NCI-H345 treated with DMSO at 0.1 percent for 48 hours (cell line): ENCODE results near the gene OPTC.

ENCODE experiments used
- DNase-seq: peaks from one replicate; lab custom pipeline; 2025; ENCODE audit not compliant: unreplicated experiment; lab: John Stamatoyannopoulos, UW

OPTC gene

GRCh38 chr1:203534012-203534411 lies 40.1 kb downstream of the OPTC start:
- DNase-seq, result no peak

GRCh38 chr1:203534526-203534925 lies 40.6 kb downstream of the OPTC start:
- no peak for DNase-seq

GRCh38 chr1:203536575-203536974 lies 42.6 kb downstream of the OPTC start:
- DNase-seq, result no peak

GRCh38 chr1:203536980-203537455 lies 43.1 kb downstream of the OPTC start:
- DNase-seq, result no peak

- DNase-seq, result no peak
These were observed 44.0 kb downstream of the OPTC start for GRCh38 chr1:203537806-203538464.

GRCh38 chr1:203538726-203539125 lies 44.8 kb downstream of the OPTC start:
- no peak for DNase-seq

GRCh38 chr1:203539831-203540546 lies 46.0 kb downstream of the OPTC start:
- no peak for DNase-seq

GRCh38 chr1:203544485-203544884 lies 50.5 kb downstream of the OPTC start:
- no peak for DNase-seq

- DNase-seq, result no peak
These were observed 51.2 kb downstream of the OPTC start for GRCh38 chr1:203544978-203545816.

- no peak for DNase-seq
These were observed 52.3 kb downstream of the OPTC start for GRCh38 chr1:203546274-203546673.

GRCh38 chr1:203547147-203547546 lies 53.2 kb downstream of the OPTC start:
- DNase-seq, result no peak

GRCh38 chr1:203547771-203548421 lies 53.9 kb downstream of the OPTC start:
- no peak for DNase-seq

GRCh38 chr1:203548892-203549291 lies 54.9 kb downstream of the OPTC start:
- DNase-seq, result no peak

GRCh38 chr1:203549309-203549708 lies 55.4 kb downstream of the OPTC start:
- no peak for DNase-seq

- no peak for DNase-seq
These were observed 56.9 kb downstream of the OPTC start for GRCh38 chr1:203550846-203551245.

- DNase-seq, result no peak
These were observed 57.6 kb downstream of the OPTC start for GRCh38 chr1:203551550-203551949.

GRCh38 chr1:203553496-203553895 lies 59.5 kb downstream of the OPTC start:
- no peak for DNase-seq

GRCh38 chr1:203554071-203554470 lies 60.1 kb downstream of the OPTC start:
- no peak for DNase-seq

- DNase-seq, result no peak
These were observed 61.1 kb downstream of the OPTC start for GRCh38 chr1:203555076-203555475.

GRCh38 chr1:203555511-203556046 lies 61.6 kb downstream of the OPTC start:
- DNase-seq, result no peak
